ENCODE measurements around the gene FJX1.
A peak's percentile ranks its signal among the peaks of the same experiment; 100 is the strongest.

FJX1 gene

DNA sequence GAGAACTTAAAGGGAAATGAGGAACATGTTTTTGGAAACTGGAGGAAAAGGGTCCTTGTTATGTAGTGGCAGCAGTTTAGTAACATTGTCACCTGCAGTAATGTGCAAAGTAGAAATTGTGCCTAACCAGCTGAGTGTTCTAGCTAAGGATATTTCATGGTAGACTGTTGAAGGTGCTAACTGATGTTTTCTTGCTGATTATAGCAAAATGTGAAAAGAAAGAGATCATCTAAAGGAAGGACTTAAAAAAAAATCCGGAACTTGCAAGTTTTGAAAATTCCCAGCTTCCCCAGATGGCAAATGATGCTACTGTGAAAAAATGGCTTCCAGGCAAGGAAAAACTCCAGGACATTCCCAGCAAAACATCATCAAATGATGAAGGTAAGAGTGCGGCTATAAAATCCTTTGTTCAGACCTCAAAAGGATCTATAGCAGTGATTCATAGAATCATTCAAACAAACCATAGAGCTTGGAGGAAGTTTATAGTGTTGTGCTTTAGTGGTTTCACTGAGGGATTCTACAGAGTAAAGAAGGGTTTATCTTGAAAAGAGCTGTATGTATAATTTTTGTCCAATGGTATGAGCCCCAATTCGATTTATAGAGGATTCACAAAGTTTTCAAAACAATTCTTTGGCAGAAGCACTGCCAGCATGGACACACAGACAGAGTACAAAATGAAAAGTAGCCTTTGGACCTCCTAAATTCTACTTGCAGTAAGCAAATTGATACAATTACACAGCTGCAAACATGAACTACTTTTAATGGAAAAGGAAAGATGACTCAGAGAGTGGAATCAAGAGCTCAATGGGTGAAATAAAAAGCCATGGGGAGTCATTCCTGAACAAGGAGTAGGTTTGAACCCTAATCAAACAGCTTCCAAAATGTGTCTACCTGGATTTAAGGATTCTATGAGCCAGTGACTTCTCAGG lies 40.0 kb downstream of the FJX1 start:
- DNase-seq, result no peak
- no peaks in the 10 kb centered on the region for H3K9me3 ChIP-seq
- no peak overlapping the region for H3K4me3 ChIP-seq
- intact Hi-C loops (cut with DNase I; ENCODE audit: low total_unique reads), result no loop called here
- no peaks in the 10 kb centered on the region for H3K36me3 ChIP-seq
- H3K27me3 ChIP-seq, result peaks cover 0 to 3% of the 10 kb centered on the region in 2 donors
- H3K4me1 ChIP-seq, result peaks cover 0 to 8% (median 3%) of the 10 kb centered on the region in 4 donors
- TF ChIP-seq, protein P1, sequence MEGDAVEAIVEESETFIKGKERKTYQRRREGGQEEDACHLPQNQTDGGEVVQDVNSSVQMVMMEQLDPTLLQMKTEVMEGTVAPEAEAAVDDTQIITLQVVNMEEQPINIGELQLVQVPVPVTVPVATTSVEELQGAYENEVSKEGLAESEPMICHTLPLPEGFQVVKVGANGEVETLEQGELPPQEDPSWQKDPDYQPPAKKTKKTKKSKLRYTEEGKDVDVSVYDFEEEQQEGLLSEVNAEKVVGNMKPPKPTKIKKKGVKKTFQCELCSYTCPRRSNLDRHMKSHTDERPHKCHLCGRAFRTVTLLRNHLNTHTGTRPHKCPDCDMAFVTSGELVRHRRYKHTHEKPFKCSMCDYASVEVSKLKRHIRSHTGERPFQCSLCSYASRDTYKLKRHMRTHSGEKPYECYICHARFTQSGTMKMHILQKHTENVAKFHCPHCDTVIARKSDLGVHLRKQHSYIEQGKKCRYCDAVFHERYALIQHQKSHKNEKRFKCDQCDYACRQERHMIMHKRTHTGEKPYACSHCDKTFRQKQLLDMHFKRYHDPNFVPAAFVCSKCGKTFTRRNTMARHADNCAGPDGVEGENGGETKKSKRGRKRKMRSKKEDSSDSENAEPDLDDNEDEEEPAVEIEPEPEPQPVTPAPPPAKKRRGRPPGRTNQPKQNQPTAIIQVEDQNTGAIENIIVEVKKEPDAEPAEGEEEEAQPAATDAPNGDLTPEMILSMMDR (IDR thresholded peaks at IDR 0.05), result no peak
- H3K27ac ChIP-seq, result no peak overlapping the region

DNA sequence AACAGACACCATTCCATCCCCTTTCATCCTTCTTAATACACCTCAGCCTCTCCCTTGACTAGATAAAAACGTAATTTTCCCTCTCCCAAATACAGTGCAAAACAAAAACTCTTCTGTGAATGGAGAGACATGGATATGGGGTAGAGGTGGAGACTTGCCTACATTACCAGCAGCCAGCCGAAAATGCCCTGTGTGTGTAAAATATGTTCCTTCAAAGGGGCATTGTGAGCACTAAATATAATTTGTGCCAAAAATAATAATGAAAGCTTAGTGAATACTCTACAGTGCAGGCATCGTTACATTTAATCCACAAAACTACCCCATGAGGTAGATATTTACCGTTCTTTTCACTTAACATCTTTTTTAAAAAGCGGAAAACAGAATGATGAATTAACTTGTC lies 43.3 kb downstream of the FJX1 start:
- no peaks in the 10 kb centered on the region for H3K9me3 ChIP-seq
- DNase-seq, result no peak
- H3K27me3 ChIP-seq, result peaks cover 0 to under 1% of the 10 kb centered on the region in 2 donors
- TF ChIP-seq, protein P1 (IDR thresholded peaks at IDR 0.05), result no peak
- H3K4me3 ChIP-seq, result peak overlapping the region; percentile 81 to 97
- no peaks in the 10 kb centered on the region for H3K36me3 ChIP-seq
- intact Hi-C loops (cut with DNase I; ENCODE audit: low total_unique reads), result loop anchor here (5.0 kb wide), 1 partner anchor 44 kb away; the partner anchor contains the start of gene FJX1
- peak overlapping the region; percentile 92 to 95 for H3K27ac ChIP-seq
- H3K4me1 ChIP-seq, result peaks cover 0 to 24% (median 13%) of the 10 kb centered on the region in 4 donors

DNA sequence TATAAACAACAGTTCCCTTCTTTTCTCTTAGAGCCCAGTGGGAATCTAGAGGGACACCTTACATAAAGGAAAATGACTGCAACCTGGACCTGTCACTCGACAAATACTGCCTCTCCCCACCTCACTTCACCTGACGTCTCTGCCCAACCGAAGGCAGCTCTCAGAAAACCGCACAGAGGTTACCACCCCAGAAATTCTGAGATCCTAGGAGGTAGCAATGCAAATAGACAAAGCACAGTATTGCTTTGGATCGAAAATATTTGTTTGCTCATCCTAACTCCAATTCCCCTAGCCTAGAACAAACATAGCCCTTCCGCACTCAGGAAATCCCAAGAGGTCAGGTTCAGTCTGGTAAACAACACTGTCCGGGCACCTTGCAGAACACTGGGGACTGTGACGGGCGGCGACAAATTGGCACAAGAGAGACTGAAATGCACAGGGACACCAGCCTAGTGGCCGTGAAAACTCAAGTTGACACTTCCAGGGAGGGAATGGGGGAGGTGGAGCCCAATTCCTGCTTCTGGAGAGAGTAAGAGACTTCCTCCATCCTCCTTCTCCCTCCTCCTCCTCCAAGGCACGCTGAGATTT lies 43.9 kb downstream of the FJX1 start:
- intact Hi-C loops (cut with DNase I; ENCODE audit: low total_unique reads), result loop anchor here (5.0 kb wide), 1 partner anchor 45 kb away; the partner anchor contains the start of gene FJX1
- no peak for DNase-seq
- Histone ChIP-seq H3K9me3 (peaks cover 0 to 3% (median 0%) of the 10 kb centered on the region in 3 donors), H3K27ac (peak overlapping the region; percentile 92 to 95), H3K4me3 (peak overlapping the region; percentile 81 to 97), H3K4me1 (peaks cover 0 to 24% (median 13%) of the 10 kb centered on the region in 4 donors), H3K36me3 (no peaks in the 10 kb centered on the region), H3K27me3 (no peaks in the 10 kb centered on the region)
- TF ChIP-seq, protein P1 (IDR thresholded peaks at IDR 0.05), result no peak

- H3K36me3 ChIP-seq, result no peaks in the 10 kb centered on the region
- intact Hi-C loops (cut with DNase I; ENCODE audit: low total_unique reads), result loop anchor here (5.0 kb wide), 1 partner anchor 46 kb away; the partner anchor contains the start of gene FJX1
- no peaks in the 10 kb centered on the region for H3K27me3 ChIP-seq
- H3K9me3 ChIP-seq, result peaks cover 0 to 5% (median 0%) of the 10 kb centered on the region in 3 donors
- H3K27ac ChIP-seq, result peak within 1 kb of the TSS; percentile 92 to 95
- TF ChIP-seq, protein P1 (IDR thresholded peaks at IDR 0.05), result no peak
- peak; percentile 76 to 92 for DNase-seq
- peak within 1 kb of the TSS; percentile 81 to 97 for H3K4me3 ChIP-seq
- peaks cover 0 to 24% (median 13%) of the 10 kb centered on the region in 4 donors for H3K4me1 ChIP-seq
Measured at GRCh38 chr11:35662649-35663407, 44.6 kb downstream of the FJX1 start, which contains the start of gene TRIM44. Gene TRIM44 (plus strand): TSS chr11:35662775. CDS start chr11:35663112, 337 bp downstream.

GRCh38 chr11:35663408-35663702 lies 45.1 kb downstream of the FJX1 start:
- no peak for DNase-seq
- peaks cover 0 to 24% (median 13%) of the 10 kb centered on the region in 4 donors for H3K4me1 ChIP-seq
- peak overlapping the region; percentile 92 to 95 for H3K27ac ChIP-seq
- H3K9me3 ChIP-seq, result peaks cover 0 to 5% (median 0%) of the 10 kb centered on the region in 3 donors
- peak overlapping the region; percentile 81 to 97 for H3K4me3 ChIP-seq
- H3K36me3 ChIP-seq, result no peaks in the 10 kb centered on the region
- intact Hi-C loops (cut with DNase I; ENCODE audit: low total_unique reads), result loop anchor here (5.0 kb wide), 1 partner anchor 46 kb away; the partner anchor contains the start of gene FJX1
- H3K27me3 ChIP-seq, result no peaks in the 10 kb centered on the region
- TF ChIP-seq, protein P1 (IDR thresholded peaks at IDR 0.05), result no peak
